Neural progenitor cell (in vitro differentiated cells): Measurements from ENCODE around the gene ARHGAP4. TPM values are rescaled to one million over a fixed set of nuclear protein-coding genes. Genes with fewer than 3 reads are reported as not detected.

Experiments
- DNase-seq: peaks from one replicate; pipeline ENCODE4 v3.0.0-alpha.2; 2016; ENCODE audit warnings: low spot score
- H2AFZ ChIP-seq: fragments of 200-600 bp; sonication (generic); replicated peaks from 2 replicates; pipeline ENCODE4 v1.6.1; 2016; ENCODE audit warnings: antibody characterized with exemption
- H3F3A ChIP-seq: fragments of 200-600 bp; sonication (generic); 2 replicates; pipeline ENCODE4 v1.6.1; 2016; ENCODE audit warnings: antibody characterized with exemption, low read depth
- H3K27ac ChIP-seq: fragments of 200-600 bp; sonication (generic); 2 replicates; pipeline ENCODE4 v1.5.1; 2016; ENCODE audit warnings: mild to moderate bottlenecking
- H3K27me3 ChIP-seq: fragments of 200-600 bp; sonication (generic); 2 replicates; pipeline ENCODE4 v1.6.1; 2016; ENCODE audit warnings: mild to moderate bottlenecking, moderate library complexity
- H3K36me3 ChIP-seq: fragments of 200-600 bp; sonication (generic); 2 replicates; pipeline ENCODE4 v1.5.1; 2016
- H3K4me1 ChIP-seq: fragments of 200-600 bp; sonication (generic); 2 replicates; pipeline ENCODE4 v1.6.1; 2016; ENCODE audit warnings: mixed run types
- H3K4me2 ChIP-seq: fragments of 200-600 bp; sonication (generic); 2 replicates; pipeline ENCODE4 v1.6.1; 2016
- H3K4me3 ChIP-seq: fragments of 200-600 bp; sonication (generic); 2 replicates; pipeline ENCODE4 v1.5.1; 2016
- H3K79me2 ChIP-seq: fragments of 200-600 bp; sonication (generic); 2 replicates; pipeline ENCODE4 v1.6.1; 2016; ENCODE audit warnings: low read depth
- H3K9ac ChIP-seq: fragments of 200-600 bp; sonication (generic); 2 replicates; pipeline ENCODE4 v1.6.1; 2016
- H3K9me3 ChIP-seq: fragments of 200-600 bp; sonication (generic); 2 replicates; pipeline ENCODE4 v1.5.1; 2016; ENCODE audit warnings: low read depth
- H4K20me1 ChIP-seq: fragments of 200-600 bp; sonication (generic); 2 replicates; pipeline ENCODE4 v1.6.1; 2016; ENCODE audit warnings: low read depth
- H3K27ac Mint-ChIP-seq: 3 replicates; pipeline ENCODE4 v1.8.0; 2021; ENCODE audit warnings: mixed read lengths
- H3K27me3 Mint-ChIP-seq: 2 replicates; pipeline ENCODE4 v1.8.0; 2022; ENCODE audit warnings: low read depth, mild to moderate bottlenecking, inconsistent platforms, moderate library complexity, mixed read lengths; ENCODE audit not compliant: insufficient read depth
- H3K36me3 Mint-ChIP-seq: 3 replicates; pipeline ENCODE4 v1.8.0; 2021; ENCODE audit warnings: mixed read lengths
- H3K4me1 Mint-ChIP-seq: 3 replicates; pipeline ENCODE4 v1.8.0; 2021; ENCODE audit warnings: mixed read lengths
- H3K4me3 Mint-ChIP-seq: 3 replicates; pipeline ENCODE4 v1.8.0; 2021; ENCODE audit warnings: mild to moderate bottlenecking, moderate library complexity, mixed read lengths
- H3K9me3 Mint-ChIP-seq: 3 replicates; pipeline ENCODE4 v1.8.0; 2020; ENCODE audit warnings: mixed read lengths
- EZH2 ChIP-seq: fragments of 200-600 bp; sonication (generic); IDR thresholded peaks from 2 replicates; pipeline ENCODE4 v1.6.1; 2017; ENCODE audit warnings: antibody characterized with exemption, mild to moderate bottlenecking, moderate library complexity
- EZH2phosphoT487 ChIP-seq: fragments of 200-600 bp; sonication (generic); IDR thresholded peaks from 2 replicates; pipeline ENCODE4 v1.6.1; 2017; ENCODE audit warnings: antibody characterized with exemption
- total RNA-seq: library from RNA; depleted of rRNA; stranded (reverse); fragments of >200 nt; gene quantifications from 2 replicates; pipeline ENCODE4 v1.2.3, GENCODE V29; 2015; ENCODE audit warnings: low replicate concordance
- TF ChIP-seq, protein P1 (sequence below): fragments of 200-600 bp; sonication (generic); IDR thresholded peaks from 2 replicates; pipeline ENCODE4 v1.5.1; 2017; ENCODE audit warnings: antibody characterized with exemption, mild to moderate bottlenecking

ARHGAP4 gene
- total RNA-seq, 1 donor from 2014 or later: 5.1 TPM

DNA sequence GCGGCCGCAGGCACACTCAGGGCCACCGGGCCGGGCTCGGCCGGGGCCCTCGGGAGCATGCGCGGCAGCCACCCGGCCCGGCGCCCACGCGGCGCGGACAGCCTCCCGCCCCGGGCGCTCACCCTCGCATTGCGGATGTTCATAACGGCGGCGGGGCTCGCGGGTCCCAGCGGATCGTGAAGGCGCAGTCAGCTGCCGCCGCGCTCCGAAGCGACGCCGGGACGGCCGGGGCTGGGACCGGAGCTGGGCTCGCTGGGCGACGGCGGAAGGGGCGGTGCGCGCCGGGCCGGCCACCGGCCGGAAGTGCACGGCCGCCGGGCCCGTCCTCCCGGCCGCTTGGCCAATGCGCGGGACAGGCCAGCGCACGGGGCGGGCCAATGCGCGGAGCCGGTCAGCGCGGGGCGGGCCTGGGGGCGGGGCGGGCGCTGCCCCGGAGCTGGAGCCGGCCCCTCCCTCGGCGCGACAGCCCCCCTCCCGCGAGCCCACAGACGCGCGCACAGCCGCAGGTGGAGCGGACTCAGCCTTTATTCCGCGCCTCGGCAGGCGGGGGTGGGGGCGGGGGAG lies 8.8 kb upstream of the ARHGAP4 start, which contains the start of gene NAA10:
Gene NAA10, minus strand, starts transcription at position 276 of the 564 bp plus-strand sequence. Its CDS starts 133 bp downstream, at position 143.
- Histone ChIP-seq H3K27ac (no peak within 1 kb of the TSS), H3K9me3 (no peaks in the 10 kb centered on the region), H3K4me2 (peak within 1 kb of the TSS; percentile 86), H3F3A (peaks cover 5% of the 10 kb centered on the region), H4K20me1 (no peaks in the 10 kb centered on the region), H3K36me3 (no peaks in the 10 kb centered on the region), H3K4me3 (peak within 1 kb of the TSS; percentile 73), H2AFZ (no peak within 1 kb of the TSS), H3K9ac (peak within 1 kb of the TSS; percentile 52), H3K79me2 (peaks cover 18% of the 10 kb centered on the region), H3K27me3 (no peaks in the 10 kb centered on the region), H3K4me1 (no peaks in the 10 kb centered on the region)
- Mint-ChIP-seq H3K4me1 (peaks cover 12% of the 10 kb centered on the region), H3K4me3 (peak within 1 kb of the TSS; percentile 86), H3K27me3 (peaks cover 2% of the 10 kb centered on the region), H3K9me3 (peaks cover 7% of the 10 kb centered on the region), H3K27ac (no peak within 1 kb of the TSS), H3K36me3 (peaks cover 2% of the 10 kb centered on the region)
- TF ChIP-seq EZH2 (no peak), EZH2phosphoT487 (no peak)
- TF ChIP-seq, protein P1, sequence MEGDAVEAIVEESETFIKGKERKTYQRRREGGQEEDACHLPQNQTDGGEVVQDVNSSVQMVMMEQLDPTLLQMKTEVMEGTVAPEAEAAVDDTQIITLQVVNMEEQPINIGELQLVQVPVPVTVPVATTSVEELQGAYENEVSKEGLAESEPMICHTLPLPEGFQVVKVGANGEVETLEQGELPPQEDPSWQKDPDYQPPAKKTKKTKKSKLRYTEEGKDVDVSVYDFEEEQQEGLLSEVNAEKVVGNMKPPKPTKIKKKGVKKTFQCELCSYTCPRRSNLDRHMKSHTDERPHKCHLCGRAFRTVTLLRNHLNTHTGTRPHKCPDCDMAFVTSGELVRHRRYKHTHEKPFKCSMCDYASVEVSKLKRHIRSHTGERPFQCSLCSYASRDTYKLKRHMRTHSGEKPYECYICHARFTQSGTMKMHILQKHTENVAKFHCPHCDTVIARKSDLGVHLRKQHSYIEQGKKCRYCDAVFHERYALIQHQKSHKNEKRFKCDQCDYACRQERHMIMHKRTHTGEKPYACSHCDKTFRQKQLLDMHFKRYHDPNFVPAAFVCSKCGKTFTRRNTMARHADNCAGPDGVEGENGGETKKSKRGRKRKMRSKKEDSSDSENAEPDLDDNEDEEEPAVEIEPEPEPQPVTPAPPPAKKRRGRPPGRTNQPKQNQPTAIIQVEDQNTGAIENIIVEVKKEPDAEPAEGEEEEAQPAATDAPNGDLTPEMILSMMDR: no peak
- DNase-seq: peak; percentile 89

DNA sequence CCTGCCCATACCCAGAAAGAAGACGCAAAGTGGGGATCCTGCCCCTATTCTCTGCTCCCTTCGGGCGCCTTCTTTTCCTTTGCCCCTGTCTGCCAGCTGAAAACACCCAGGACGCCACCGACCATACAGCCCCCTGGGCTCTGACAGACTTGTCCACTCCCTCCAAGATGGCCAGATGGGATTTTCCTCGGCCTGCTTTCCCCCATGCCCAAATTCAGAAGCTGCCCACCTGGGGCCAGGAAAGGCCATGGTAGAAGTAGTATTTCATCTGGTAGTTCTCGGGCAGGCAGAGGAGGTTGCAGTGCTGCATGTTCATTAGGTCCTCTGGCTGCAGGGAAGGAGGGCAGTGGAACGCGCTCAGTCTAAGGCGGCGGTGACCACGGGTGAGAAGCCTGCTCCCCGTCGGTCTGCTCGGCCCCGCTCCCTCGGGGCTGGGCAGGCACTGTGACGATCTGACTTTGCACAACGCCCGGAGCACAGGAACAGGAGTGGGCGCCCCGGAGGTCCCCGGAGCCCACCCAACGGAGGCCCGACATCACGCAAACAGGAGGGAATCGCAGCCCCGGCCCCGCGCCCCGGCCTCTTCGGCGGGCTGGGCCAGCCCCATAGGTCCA lies 8.2 kb upstream of the ARHGAP4 start:
- H3K9me3 Mint-ChIP-seq: peaks cover 7% of the 10 kb centered on the region
- TF ChIP-seq, protein P1: no peak
- TF ChIP-seq EZH2 (no peak), EZH2phosphoT487 (no peak)
- Histone ChIP-seq H3K9ac (peak overlapping the region; percentile 52), H3K4me3 (peak overlapping the region; percentile 73), H3K36me3 (no peaks in the 10 kb centered on the region), H3K4me2 (peak overlapping the region; percentile 86), H3K79me2 (peaks cover 18% of the 10 kb centered on the region), H3K9me3 (no peaks in the 10 kb centered on the region), H3F3A (peaks cover 7% of the 10 kb centered on the region), H3K27ac (no peak overlapping the region), H3K4me1 (no peaks in the 10 kb centered on the region), H4K20me1 (no peaks in the 10 kb centered on the region), H3K27me3 (no peaks in the 10 kb centered on the region), H2AFZ (no peak overlapping the region)
- H3K27me3 Mint-ChIP-seq: peaks cover 2% of the 10 kb centered on the region
- peak overlapping the region; percentile 86 for H3K4me3 Mint-ChIP-seq
- H3K36me3 Mint-ChIP-seq: peaks cover 2% of the 10 kb centered on the region
- H3K27ac Mint-ChIP-seq: no peak overlapping the region
- H3K4me1 Mint-ChIP-seq: peaks cover 12% of the 10 kb centered on the region
- DNase-seq: no peak

DNA sequence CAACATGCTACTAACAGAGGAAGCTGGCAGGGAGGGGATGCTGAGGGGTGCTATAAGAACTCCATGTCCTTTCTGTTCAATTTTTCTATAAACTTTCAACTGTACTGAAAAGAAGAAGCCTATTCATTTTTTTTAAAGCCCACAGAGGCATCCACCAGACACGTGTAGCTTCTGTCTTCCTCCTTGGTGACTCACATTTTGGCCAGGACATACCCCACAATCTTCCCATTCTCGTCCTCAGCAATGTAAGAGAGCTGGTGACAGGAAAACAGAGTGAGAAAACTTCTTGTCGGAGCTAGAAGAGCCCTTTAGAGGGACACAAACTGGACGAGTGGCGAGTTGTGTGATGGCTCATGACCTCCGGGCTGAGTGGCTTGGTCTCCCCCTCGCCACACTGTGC lies 7.7 kb upstream of the ARHGAP4 start:
- H3K79me2 ChIP-seq: peaks cover 18% of the 10 kb centered on the region
- H3K9me3 ChIP-seq: no peaks in the 10 kb centered on the region
- no peak for DNase-seq
- no peak overlapping the region for H2AFZ ChIP-seq
- no peak for TF ChIP-seq EZH2
- TF ChIP-seq, protein P1: no peak
- TF ChIP-seq EZH2phosphoT487: no peak
- H3K9me3 Mint-ChIP-seq: peaks cover 7% of the 10 kb centered on the region
- H3K4me3 ChIP-seq: peak overlapping the region; percentile 73
- H3K4me1 ChIP-seq: no peaks in the 10 kb centered on the region
- H3K27ac ChIP-seq: no peak overlapping the region
- H3K9ac ChIP-seq: no peak overlapping the region
- peak overlapping the region; percentile 86 for H3K4me2 ChIP-seq
- peaks cover 3% of the 10 kb centered on the region for H3K27me3 Mint-ChIP-seq
- H3K27me3 ChIP-seq: no peaks in the 10 kb centered on the region
- H3K27ac Mint-ChIP-seq: no peak overlapping the region
- no peaks in the 10 kb centered on the region for H4K20me1 ChIP-seq
- peaks cover 4% of the 10 kb centered on the region for H3K36me3 Mint-ChIP-seq
- H3K36me3 ChIP-seq: no peaks in the 10 kb centered on the region
- peaks cover 16% of the 10 kb centered on the region for H3K4me1 Mint-ChIP-seq
- H3F3A ChIP-seq: peaks cover 12% of the 10 kb centered on the region
- H3K4me3 Mint-ChIP-seq: peak overlapping the region; percentile 86
